Osteoblast (primary cell): ENCODE results near the gene DSC2. TPM values are rescaled to one million over a fixed set of nuclear protein-coding genes. Genes with fewer than 3 reads are reported as not detected.
A peak's percentile ranks its signal among the peaks of the same experiment; 100 is the strongest.

Experiments
- DNase-seq: peaks from one replicate; pipeline ENCODE4 v3.0.0; 2011; ENCODE audit warnings: low spot score, mixed read lengths; ENCODE audit not compliant: insufficient read length; ENCODE audit errors: missing footprints
- H2AFZ ChIP-seq: 2 replicates; pipeline ENCODE4 v1.6.0; 2011; ENCODE audit warnings: mild to moderate bottlenecking, low read length
- H3K27ac ChIP-seq: 2 replicates; pipeline ENCODE4 v1.5.1; 2011; ENCODE audit warnings: mild to moderate bottlenecking, low read depth, low read length, moderate library complexity
- H3K27me3 ChIP-seq: 2 replicates; pipeline ENCODE4 v1.6.0; 2012; ENCODE audit warnings: mild to moderate bottlenecking, control low read depth, inconsistent platforms, low read length, moderate library complexity; ENCODE audit not compliant: insufficient read depth
- H3K36me3 ChIP-seq: 2 replicates; pipeline ENCODE4 v1.5.1; 2011; ENCODE audit warnings: mild to moderate bottlenecking, low read length, control low read depth, moderate library complexity; ENCODE audit not compliant: insufficient read depth
- H3K4me1 ChIP-seq: 2 replicates; pipeline ENCODE4 v1.5.1; 2011; ENCODE audit warnings: mild to moderate bottlenecking, low read length, control low read depth, moderate library complexity; ENCODE audit not compliant: insufficient read depth
- H3K4me2 ChIP-seq: 2 replicates; pipeline ENCODE4 v1.6.0; 2011; ENCODE audit warnings: mild to moderate bottlenecking, low read length; ENCODE audit not compliant: insufficient read depth
- H3K4me3 ChIP-seq: fragments of 200-600 bp; sonication (generic); 3 replicates; pipeline ENCODE4 v1.5.1; 2012; ENCODE audit warnings: mild to moderate bottlenecking, low read length, inconsistent platforms; ENCODE audit not compliant: insufficient read depth
- H3K79me2 ChIP-seq: 2 replicates; pipeline ENCODE4 v1.6.0; 2012; ENCODE audit warnings: mild to moderate bottlenecking, low read length, control low read depth, inconsistent platforms; ENCODE audit not compliant: insufficient read depth
- H3K9me3 ChIP-seq: 2 replicates; pipeline ENCODE4 v1.5.1; 2011; ENCODE audit warnings: low read depth, low read length, control low read depth
- H4K20me1 ChIP-seq: 2 replicates; pipeline ENCODE4 v1.6.0; 2012; ENCODE audit warnings: mild to moderate bottlenecking, low read length, control low read depth; ENCODE audit not compliant: insufficient read depth
- CTCF ChIP-seq: IDR thresholded peaks from 2 replicates; pipeline ENCODE4 v1.5.1; 2011; ENCODE audit warnings: mild to moderate bottlenecking, low read depth, low read length, moderate library complexity; ENCODE audit errors: extremely low read depth
- total RNA-seq: library from RNA; depleted of rRNA; stranded (reverse); fragments of >200 nt; gene quantifications from 2 replicates; pipeline ENCODE4 v1.2.3, GENCODE V29; 2012

The DSC2 gene
- total RNA-seq, 1 donor = 0.36 TPM

DNA sequence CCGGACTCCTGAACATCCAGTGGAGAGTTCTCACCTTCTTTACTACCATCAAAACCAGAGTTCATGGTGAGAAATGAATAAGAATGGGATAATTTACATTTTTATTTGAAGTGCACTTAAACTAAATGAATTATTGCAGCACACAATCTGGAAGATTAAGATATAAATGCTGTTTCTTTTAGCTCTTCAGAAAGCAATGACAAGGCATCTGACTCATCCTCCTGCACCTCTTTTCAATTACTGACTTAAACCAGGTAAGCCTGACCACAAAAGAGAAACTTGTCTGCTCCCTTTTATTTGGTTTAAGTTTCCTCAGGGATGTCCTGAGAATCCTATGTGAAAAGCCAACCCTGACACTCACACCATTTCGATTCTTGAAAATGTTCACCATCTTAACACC is 720 bp upstream of the DSC2 start:
- Histone ChIP-seq H4K20me1 (no peaks in the 10 kb centered on the region), H3K36me3 (no peaks in the 10 kb centered on the region), H3K4me2 (no peak overlapping the region), H2AFZ (no peak overlapping the region), H3K27me3 (peaks cover 7% of the 10 kb centered on the region), H3K27ac (no peak overlapping the region), H3K79me2 (no peaks in the 10 kb centered on the region), H3K4me1 (no peaks in the 10 kb centered on the region), H3K9me3 (no peaks in the 10 kb centered on the region), H3K4me3 (no peak overlapping the region)
- TF ChIP-seq CTCF = no peak
- peak; percentile 46 for DNase-seq

- Histone ChIP-seq H3K4me1 (no peaks in the 10 kb centered on the region), H4K20me1 (no peaks in the 10 kb centered on the region), H3K9me3 (no peaks in the 10 kb centered on the region), H3K27ac (no peak overlapping the region), H2AFZ (no peak overlapping the region), H3K4me2 (no peak overlapping the region), H3K79me2 (no peaks in the 10 kb centered on the region), H3K36me3 (no peaks in the 10 kb centered on the region), H3K27me3 (peaks cover 7% of the 10 kb centered on the region), H3K4me3 (peak overlapping the region; percentile 39)
- peak; percentile 37 for DNase-seq
- TF ChIP-seq CTCF = no peak
Measured at GRCh38 chr18:31101183-31102024, 817 bp downstream of the DSC2 start.

DNA sequence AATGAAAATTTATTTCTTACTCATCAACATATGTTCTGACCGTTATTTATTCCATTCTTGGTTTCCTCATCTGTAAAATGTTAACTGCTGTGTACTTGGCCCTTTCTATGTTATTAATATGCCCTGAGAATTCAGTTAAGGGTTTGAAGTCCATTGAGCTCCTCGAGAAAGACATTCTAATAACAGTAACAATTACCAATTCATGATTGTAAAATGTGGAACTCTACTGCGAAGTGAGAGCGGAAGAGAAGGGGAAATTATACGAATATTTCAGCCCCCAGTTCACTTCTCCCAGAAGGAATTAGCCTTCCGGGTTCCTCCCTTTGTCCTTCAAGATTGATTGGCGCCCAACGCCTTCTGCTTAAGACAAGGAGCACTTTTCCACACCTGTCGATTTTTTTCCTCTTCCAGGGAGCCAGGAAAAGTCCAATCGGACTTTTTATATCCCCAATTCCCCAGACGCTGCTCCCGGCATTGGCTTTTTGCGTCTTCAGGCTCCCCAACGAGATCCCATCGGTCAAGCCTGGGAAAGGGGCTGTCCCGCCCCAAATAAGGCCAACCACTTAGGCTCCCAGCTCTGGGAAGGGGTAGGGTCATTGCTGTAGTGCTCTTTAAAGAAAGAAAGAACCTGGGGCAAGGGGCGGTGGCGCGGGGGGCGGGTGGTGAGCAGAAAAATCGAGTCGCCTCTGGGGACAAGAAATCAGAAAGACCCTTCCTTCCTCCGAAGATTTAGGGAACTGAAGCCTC is 1.6 kb downstream of the DSC2 start:
- Histone ChIP-seq H3K27me3 (peaks cover 7% of the 10 kb centered on the region), H3K9me3 (no peaks in the 10 kb centered on the region), H3K27ac (no peak overlapping the region), H3K79me2 (no peaks in the 10 kb centered on the region), H3K4me1 (no peaks in the 10 kb centered on the region), H3K4me2 (no peak overlapping the region), H4K20me1 (no peaks in the 10 kb centered on the region), H3K36me3 (no peaks in the 10 kb centered on the region), H3K4me3 (no peak overlapping the region), H2AFZ (no peak overlapping the region)
- no peak for TF ChIP-seq CTCF
- DNase-seq = peak; percentile 31
